Mononuclear cell (primary cell): Measurements from ENCODE around the gene GLCCI1. TPM values are rescaled to one million over a fixed set of nuclear protein-coding genes. Genes with fewer than 3 reads are reported as not detected.

Experiments
- H3K27me3 ChIP-seq: 2 replicates; pipeline ENCODE4 v1.6.0; 2011; ENCODE audit warnings: low read length, control low read depth; ENCODE audit not compliant: insufficient read depth
- H3K4me1 ChIP-seq: 2 replicates; pipeline ENCODE4 v1.5.1; 2011; ENCODE audit warnings: mild to moderate bottlenecking, low read length, control low read depth; ENCODE audit not compliant: insufficient read depth
- H3K4me3 ChIP-seq: 2 replicates; pipeline ENCODE4 v1.5.1; 2011; ENCODE audit warnings: mild to moderate bottlenecking, low read length, moderate library complexity
- H3K9me3 ChIP-seq: 2 replicates; pipeline ENCODE4 v1.5.1; 2011; ENCODE audit warnings: low read depth, mild to moderate bottlenecking, control low read depth, low read length
- total RNA-seq: library from RNA; depleted of rRNA; stranded (reverse); fragments of >200 nt; gene quantifications from one replicate; pipeline ENCODE4 v1.2.3, GENCODE V29; 2012

GLCCI1 gene
- 12.0 TPM for total RNA-seq

DNA sequence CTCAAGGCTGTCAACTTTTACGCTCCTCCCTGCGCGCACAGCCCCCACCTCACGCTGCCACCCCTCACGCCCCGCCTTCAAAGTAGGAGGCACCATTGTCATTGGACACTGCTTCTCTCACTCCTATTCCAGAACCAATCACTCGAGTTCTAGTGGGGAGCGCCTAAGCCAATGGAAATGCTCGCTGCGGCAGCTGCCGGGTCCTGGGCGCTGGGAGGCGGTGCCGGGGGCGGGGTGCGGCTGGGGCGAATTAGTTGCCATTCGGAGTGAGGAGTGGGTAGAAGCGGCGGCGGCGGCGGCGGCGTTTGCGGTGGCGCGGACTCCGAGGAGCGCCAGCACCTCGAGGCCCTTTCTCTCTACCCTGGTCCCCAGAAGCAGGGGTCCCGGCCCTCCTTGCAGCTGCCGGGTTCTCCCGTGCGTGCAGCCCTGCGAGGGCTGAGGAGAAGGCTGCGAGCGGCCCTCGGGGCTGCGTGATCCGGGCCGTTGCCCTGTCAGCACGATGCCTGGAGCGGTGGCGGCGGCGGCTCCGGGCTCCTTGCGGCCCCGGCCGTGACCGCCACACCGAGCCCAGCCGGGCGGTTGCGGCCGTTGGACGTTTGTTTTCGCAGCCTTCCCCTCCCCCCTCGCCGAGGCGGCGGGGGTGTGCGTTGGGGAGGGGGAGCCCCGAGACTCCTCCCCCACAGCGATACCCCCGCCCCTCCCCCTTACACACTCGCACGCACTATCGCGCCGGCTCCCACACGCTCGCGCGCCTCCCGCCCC, at the start of gene GLCCI1:
Gene GLCCI1, plus strand, starts transcription at position 253 of the 762 bp plus-strand sequence. CDS start 555 bp downstream, outside the sequence.
- H3K4me3 ChIP-seq, result peak within 1 kb of the TSS; percentile 72
- no peaks in the 10 kb centered on the region for H3K9me3 ChIP-seq
- peaks cover 24% of the 10 kb centered on the region for H3K4me1 ChIP-seq
- no peaks in the 10 kb centered on the region for H3K27me3 ChIP-seq

DNA sequence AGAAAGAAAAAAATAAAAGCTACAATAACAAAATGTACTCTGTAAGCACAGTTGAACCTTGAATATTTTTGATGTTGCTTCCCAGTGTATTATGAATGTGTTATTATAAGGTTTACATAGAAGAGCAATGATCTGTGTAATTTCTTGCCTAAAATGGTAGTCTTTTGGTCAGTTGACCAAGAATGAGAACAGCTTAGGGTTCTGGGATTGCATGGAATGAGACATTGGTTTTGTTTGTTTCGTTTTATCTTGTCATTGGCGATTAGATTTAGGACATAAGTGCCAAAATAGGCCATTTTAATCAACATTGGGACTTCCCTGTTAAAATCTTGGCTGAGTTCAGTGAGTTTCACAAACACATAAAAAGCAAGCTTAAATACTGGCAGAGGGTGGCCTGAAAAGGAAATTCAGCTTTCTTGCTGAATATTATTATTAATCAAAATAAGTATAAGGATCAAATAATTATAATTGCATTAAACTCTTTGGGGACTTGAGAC, 49.1 kb upstream of the GLCCI1 start:
- no peak overlapping the region for H3K4me3 ChIP-seq
- no peaks in the 10 kb centered on the region for H3K9me3 ChIP-seq
- H3K4me1 ChIP-seq, result no peaks in the 10 kb centered on the region
- no peaks in the 10 kb centered on the region for H3K27me3 ChIP-seq

- Histone ChIP-seq H3K27me3 (no peaks in the 10 kb centered on the region), H3K4me3 (no peak overlapping the region), H3K9me3 (no peaks in the 10 kb centered on the region), H3K4me1 (no peaks in the 10 kb centered on the region)
These were observed 48.5 kb upstream of the GLCCI1 start for GRCh38 chr7:7920056-7920455.

DNA sequence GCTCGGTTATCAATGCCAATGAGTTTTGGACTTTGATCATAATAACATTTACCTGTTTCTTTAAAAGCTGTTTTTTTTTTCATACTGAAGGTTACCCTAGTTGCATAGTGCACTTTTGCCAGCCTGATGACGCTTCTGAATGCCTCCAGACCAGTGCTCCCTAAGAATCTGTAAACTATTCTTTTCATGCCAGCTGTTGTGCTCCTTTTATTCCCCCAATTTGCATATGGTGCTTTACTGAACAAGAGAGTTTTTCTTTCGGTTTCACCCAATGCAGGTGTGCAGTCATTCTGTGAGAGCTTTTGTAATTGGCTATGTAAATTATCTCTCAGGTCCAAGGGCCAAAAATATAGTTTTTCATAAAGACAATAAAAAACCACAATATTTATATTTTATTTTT, 48.1 kb upstream of the GLCCI1 start:
- H3K9me3 ChIP-seq, result no peaks in the 10 kb centered on the region
- H3K4me1 ChIP-seq, result no peaks in the 10 kb centered on the region
- H3K27me3 ChIP-seq, result no peaks in the 10 kb centered on the region
- no peak overlapping the region for H3K4me3 ChIP-seq

DNA sequence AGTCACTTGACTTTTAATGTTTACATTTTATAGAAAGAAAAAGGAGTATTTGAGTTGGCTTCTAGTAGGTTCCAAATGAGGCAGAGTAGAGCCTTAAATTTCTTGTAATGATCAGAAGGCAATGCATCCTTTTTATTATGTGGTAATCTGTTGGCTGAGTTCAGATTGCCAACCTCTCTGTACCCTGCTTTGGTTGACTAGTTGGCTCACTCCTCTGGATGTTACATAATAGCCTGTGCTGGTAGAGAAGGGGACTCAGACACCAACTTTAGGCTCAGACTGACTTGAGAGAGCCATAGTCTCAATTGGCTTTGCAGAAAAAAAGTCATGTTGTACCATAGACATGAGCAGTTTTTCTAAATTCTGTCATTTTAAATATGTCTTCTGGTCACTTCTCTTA, 46.8 kb upstream of the GLCCI1 start:
- H3K9me3 ChIP-seq, result no peaks in the 10 kb centered on the region
- H3K4me3 ChIP-seq, result no peak overlapping the region
- H3K27me3 ChIP-seq, result no peaks in the 10 kb centered on the region
- no peaks in the 10 kb centered on the region for H3K4me1 ChIP-seq

DNA sequence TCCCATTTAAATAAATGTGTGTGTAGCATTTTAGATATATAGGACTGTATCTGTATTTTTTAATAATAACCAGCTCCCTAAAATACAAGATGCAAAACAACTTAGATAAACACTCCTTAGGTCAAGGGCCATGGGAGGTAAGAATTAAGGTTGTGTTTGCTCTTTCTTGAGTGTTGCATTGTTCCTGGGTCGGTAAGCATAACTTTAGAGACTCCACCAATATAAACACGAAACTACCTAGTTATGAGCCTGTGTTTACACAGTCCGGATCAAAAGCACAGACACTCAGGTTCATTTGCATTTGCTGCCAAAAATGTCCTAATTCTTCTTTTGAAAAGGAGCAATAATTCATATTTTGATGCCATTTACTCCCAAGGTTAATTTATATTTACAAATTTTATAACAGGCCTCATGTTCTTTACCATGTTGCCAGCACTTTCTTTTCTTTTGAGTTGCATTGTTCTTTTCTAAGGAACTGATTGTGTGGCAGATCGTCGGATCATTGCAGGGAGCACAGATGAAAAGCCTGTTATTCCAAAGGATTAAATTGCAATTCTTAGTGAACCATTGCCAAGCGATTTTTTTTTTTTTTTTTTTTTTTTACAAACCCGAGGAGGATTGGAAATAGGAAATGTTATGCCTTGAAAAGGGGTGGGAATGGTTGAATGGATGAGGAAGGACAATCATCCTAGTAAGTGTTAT, 45.8 kb upstream of the GLCCI1 start:
- H3K4me1 ChIP-seq, result no peaks in the 10 kb centered on the region

GRCh38 chr7:7923818-7924217, 44.8 kb upstream of the GLCCI1 start:
- Histone ChIP-seq H3K27me3 (no peaks in the 10 kb centered on the region), H3K9me3 (no peaks in the 10 kb centered on the region), H3K4me1 (no peaks in the 10 kb centered on the region), H3K4me3 (no peak overlapping the region)

More for the DNA sequence above, 45.8 kb upstream of the GLCCI1 start:
- Histone ChIP-seq H3K9me3 (no peaks in the 10 kb centered on the region), H3K27me3 (no peaks in the 10 kb centered on the region), H3K4me3 (no peak overlapping the region)

- Histone ChIP-seq H3K9me3 (no peaks in the 10 kb centered on the region), H3K4me3 (no peak overlapping the region), H3K27me3 (no peaks in the 10 kb centered on the region), H3K4me1 (no peaks in the 10 kb centered on the region)
These were observed 44.3 kb upstream of the GLCCI1 start for GRCh38 chr7:7924303-7924702.

DNA sequence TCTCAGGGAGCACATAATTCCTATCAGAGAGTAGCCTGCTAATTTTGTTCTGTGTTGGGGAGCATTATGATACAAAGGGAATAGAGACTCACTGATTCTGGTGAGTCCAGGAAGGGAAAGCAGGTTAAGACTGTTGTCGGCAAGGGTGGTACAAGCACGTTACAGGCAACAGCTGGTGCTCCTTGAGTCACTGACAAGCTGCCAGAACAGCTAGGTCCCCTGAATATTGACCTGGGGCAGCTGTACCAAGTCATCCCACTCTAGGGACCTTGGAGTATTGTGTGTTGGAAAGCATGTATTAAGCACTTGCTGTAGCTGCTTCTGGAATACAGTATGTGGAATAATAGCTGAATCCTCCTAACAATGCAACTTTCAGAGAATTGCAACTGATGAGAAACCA, 37.0 kb upstream of the GLCCI1 start:
- Histone ChIP-seq H3K9me3 (no peaks in the 10 kb centered on the region), H3K4me1 (no peaks in the 10 kb centered on the region), H3K4me3 (no peak overlapping the region), H3K27me3 (no peaks in the 10 kb centered on the region)

DNA sequence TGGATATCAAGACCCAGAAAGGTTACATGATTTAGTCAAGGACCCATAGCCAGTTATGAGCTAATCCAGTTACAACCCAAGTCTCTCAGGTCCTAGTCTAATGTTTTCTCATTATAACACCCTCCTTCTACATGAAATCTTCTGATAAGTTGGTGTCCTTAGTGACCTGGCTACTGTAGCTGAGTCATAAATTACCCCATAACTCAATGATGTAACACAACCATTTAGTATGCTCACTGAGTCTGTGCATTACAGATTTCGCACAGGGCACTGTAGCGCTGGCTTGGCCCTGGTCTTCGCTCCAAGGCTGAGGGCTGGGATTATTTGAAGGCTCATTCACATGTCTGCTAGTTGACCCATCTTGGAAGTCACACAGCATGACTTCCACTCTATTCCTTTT, 36.0 kb upstream of the GLCCI1 start:
- no peaks in the 10 kb centered on the region for H3K9me3 ChIP-seq
- H3K4me1 ChIP-seq, result no peaks in the 10 kb centered on the region
- no peaks in the 10 kb centered on the region for H3K27me3 ChIP-seq
- no peak overlapping the region for H3K4me3 ChIP-seq

GRCh38 chr7:7933915-7934526, 34.6 kb upstream of the GLCCI1 start:
- H3K4me1 ChIP-seq, result no peaks in the 10 kb centered on the region
- no peaks in the 10 kb centered on the region for H3K27me3 ChIP-seq
- no peaks in the 10 kb centered on the region for H3K9me3 ChIP-seq
- H3K4me3 ChIP-seq, result no peak overlapping the region

GRCh38 chr7:7934945-7935344, 33.7 kb upstream of the GLCCI1 start:
- Histone ChIP-seq H3K27me3 (no peaks in the 10 kb centered on the region), H3K4me1 (no peaks in the 10 kb centered on the region), H3K9me3 (no peaks in the 10 kb centered on the region), H3K4me3 (no peak overlapping the region)

DNA sequence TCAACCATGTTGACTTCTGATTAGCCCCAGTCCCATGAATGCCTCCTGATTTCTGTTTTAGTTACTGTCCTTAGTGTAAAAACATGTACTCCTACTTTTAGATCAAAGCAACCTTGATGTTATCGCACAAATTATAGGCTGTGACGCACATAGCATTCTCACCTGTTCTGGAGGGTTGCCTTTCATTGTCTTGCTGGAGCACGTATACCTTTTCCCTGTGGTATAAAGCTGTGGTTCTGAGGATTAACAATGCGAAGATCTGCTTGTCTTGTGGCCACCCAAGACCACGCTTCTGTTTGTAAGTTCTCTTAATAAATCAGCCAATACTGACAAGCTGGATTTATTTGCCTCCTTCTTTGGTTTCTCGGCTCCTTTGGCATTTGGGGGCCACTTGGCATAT, 30.1 kb upstream of the GLCCI1 start:
- no peak overlapping the region for H3K4me3 ChIP-seq

DNA sequence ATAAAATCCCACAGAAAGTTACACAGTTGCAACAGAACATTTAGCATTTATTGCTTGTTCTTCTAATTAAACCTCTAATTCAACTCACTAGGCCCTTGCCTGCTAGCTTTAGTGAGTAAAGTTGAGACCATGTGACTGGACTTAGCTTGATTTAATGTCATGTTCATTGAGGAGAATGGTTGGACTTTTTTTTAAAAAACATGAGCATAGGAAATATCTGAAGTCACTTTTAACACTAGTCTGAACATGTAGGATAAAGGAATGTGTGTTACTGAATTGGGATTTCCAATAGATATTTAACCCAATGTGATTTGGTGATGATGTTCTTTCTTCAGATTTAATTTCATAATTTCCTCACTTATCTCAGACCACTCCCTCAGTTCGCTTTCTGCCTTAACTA, 24.6 kb upstream of the GLCCI1 start:
- Histone ChIP-seq H3K4me3 (no peak overlapping the region), H3K4me1 (peaks cover 5% of the 10 kb centered on the region), H3K9me3 (no peaks in the 10 kb centered on the region), H3K27me3 (no peaks in the 10 kb centered on the region)

More for the DNA sequence above, 30.1 kb upstream of the GLCCI1 start:
- no peaks in the 10 kb centered on the region for H3K4me1 ChIP-seq
- no peaks in the 10 kb centered on the region for H3K9me3 ChIP-seq
- no peaks in the 10 kb centered on the region for H3K27me3 ChIP-seq

DNA sequence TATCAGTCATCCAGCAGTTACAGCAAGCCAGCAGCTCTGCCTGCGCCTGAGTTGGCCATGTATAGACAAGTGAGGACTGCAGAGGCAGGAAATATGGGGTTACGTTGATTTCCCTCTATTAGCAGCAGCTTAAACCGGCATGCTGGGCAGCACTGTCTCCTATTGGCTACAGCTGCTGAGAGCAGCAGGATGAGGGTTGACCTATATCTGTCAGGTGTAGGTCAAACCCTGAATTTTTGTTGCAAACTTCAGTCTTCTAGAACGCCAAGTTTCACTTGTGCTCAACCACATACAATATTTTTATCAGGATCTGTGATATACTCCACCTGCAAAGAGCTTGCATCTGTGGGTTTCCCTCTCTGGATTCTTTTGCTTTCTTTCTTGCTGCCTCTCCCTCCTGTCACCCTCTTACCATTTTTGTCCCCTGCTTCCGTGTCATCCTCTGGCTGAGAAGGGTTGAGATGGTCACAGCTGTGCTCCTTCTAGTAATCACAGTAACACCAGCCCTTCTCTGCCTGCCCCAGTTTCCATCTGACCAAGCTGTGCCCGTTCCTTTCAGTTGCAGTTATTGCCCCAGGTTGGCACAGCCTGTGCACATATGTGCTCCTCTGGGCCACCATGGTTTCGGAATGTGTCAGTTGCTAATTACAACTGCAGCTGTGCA, 23.8 kb upstream of the GLCCI1 start:
- Histone ChIP-seq H3K9me3 (no peaks in the 10 kb centered on the region), H3K27me3 (no peaks in the 10 kb centered on the region), H3K4me3 (no peak overlapping the region), H3K4me1 (peaks cover 5% of the 10 kb centered on the region)
